ENCODE results near the gene CHST15. TPM values are rescaled to one million over a fixed set of nuclear protein-coding genes. Genes with fewer than 3 reads are reported as not detected.

CHST15 gene
- total and polyA plus RNA-seq, 2 of the 4 experiments (the other 2 are of a cell fraction) = 0.14 to 0.18 TPM

DNA sequence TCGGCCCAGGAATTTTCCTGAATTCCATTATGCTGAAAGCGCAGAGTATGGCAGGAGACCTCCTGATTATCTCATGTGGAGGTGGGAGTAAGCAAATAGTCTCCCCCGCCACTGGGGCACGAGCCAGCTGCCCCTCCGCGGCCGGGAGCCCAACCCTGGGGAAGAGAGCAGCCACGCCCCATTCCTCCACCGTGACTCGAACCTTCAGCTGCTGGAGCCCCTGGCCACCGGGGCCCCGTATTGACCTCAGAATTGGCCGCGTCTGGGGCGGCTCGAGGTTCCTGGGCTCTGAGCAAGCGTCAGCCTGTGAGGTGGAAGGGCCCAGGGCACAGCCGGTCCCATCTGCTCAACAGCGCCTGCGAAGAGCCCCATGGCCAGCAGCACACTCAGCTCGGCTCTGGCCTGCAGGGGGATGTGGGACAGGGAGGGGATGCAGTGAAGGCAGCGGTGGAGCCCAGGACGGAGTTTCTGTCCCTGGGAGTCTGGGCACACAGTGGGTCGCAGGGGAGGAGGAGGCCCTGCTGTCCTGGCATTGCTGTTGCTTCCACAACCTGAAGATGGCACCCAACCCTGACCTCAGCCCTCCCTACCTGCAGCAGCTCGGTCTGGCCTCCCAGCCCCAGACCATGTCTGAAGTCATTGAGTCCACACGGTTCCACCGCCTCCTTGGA, 97.8 kb downstream of the CHST15 start:
- Histone ChIP-seq H4K5ac (ENCODE audit: low read depth, low read length) (no peak overlapping the region), H3K9me3 (ENCODE audit: control insufficient read depth, insufficient read depth, low read length) (no peaks in the 10 kb centered on the region), H3K4ac (ENCODE audit: low read depth, low read length) (no peak overlapping the region), H3K4me3 (ENCODE audit: insufficient read depth, low read depth, low read length) (no peak overlapping the region), H4K20me1 (ENCODE audit: insufficient read depth, low read length) (no peaks in the 10 kb centered on the region), H3K4me2 (ENCODE audit: low read depth, low read length) (no peak overlapping the region), H2BK120ac (ENCODE audit: low read depth, low read length) (no peak overlapping the region), H2BK20ac (ENCODE audit: low read depth, low read length) (no peak overlapping the region), H2AK9ac (replicated peaks; ENCODE audit: low read depth, low read length, poor library complexity) (peak overlapping the region; percentile 63), H2BK5ac (ENCODE audit: low read depth, low read length, poor library complexity, severe bottlenecking) (no peak overlapping the region), H3K9me1 (ENCODE audit: insufficient read depth, low read length) (no peaks in the 10 kb centered on the region), H3K56ac (ENCODE audit: extremely low read depth, insufficient read depth, low read length) (no peak overlapping the region), H2AFZ (replicated peaks; ENCODE audit: low read length, poor library complexity) (peak overlapping the region; percentile 86), H3K27ac (ENCODE audit: insufficient read depth, low read length) (0 out of 2 replicates have a peak overlapping the region, but pooled peaks have one; percentile 20), H4K91ac (ENCODE audit: insufficient read depth, low read depth, low read length) (no peak overlapping the region), H3K4me1 (ENCODE audit: control insufficient read depth, insufficient read depth, low read length) (peaks cover 3% of the 10 kb centered on the region; the same call in 1 of the 2 replicates), H3K36me3 (ENCODE audit: control insufficient read depth, insufficient read depth, low read length) (no peaks in the 10 kb centered on the region), H3K27me3 (ENCODE audit: control insufficient read depth, insufficient read depth, low read length) (peaks cover 4% of the 10 kb centered on the region; the same call in 1 of the 2 replicates), H3K18ac (ENCODE audit: low read depth, low read length) (no peak overlapping the region), H3K14ac (replicated peaks; ENCODE audit: low read depth, low read length) (no peak overlapping the region), H2AK5ac (ENCODE audit: low read depth, low read length) (no peak overlapping the region), H3K23ac (ENCODE audit: low read depth, low read length) (no peak overlapping the region), H3K79me1 (ENCODE audit: low read depth in 1 of 2, low read length in 2 of 2) (no peaks in the 10 kb centered on the region), H4K8ac (ENCODE audit: low read depth in 2 of 2, low read length in 2 of 2) (no peak overlapping the region), H2BK15ac (ENCODE audit: low read depth, low read length) (no peak overlapping the region; the same call in 2 of the 3 replicates), H3K9ac (ENCODE audit: low read depth, low read length) (no peak overlapping the region)
- in situ Hi-C loops (cut with MboI; ENCODE audit: low sequenced_read_pairs) = no loop called here
- CTCF ChIA-PET = interaction anchor here (1.3 to 2.1 kb wide), 2 partner anchors 393 to 401 kb away, joined by 3 to 14 read pairs; no protein-coding TSS in a partner anchor
- intact Hi-C loops (cut with micrococcal nuclease) = no loop called here
- 8% methylated on average over 6 of the region's 27 CpGs; no CpG with 5 or more reads in 1 of the 2 experiments for WGBS, 2 experiments (ENCODE audit: extremely low coverage in 2 of 2, insufficient read length in 1 of 2)
- DNase-seq (peak; percentile 66), ATAC-seq (ENCODE audit: low read depth) (peak; percentile 40)
- TF ChIP-seq CTCF (conservative IDR thresholded peaks at IDR 0.05; ENCODE audit: low read depth, low read length) = peak; percentile 12; the same call in 1 of the 2 replicates
- TF ChIP-seq BHLHE40 (IDR thresholded peaks at IDR 0.05; ENCODE audit: low read depth, low read length) = peak; percentile 34; the same call in 1 of the 2 replicates
- no peak for TF ChIP-seq SMC3 (IDR thresholded peaks at IDR 0.05; ENCODE audit: low read depth, low read length)
- no peak for TF ChIP-seq NFE2L2 (IDR thresholded peaks at IDR 0.05; ENCODE audit: low read depth, low read length)
- BruUV-seq (replicated peaks) = no TSS peak
- dilution Hi-C loops (cut with HindIII; ENCODE audit: low sequenced_read_pairs, unreplicated experiment) = loop anchor here (25.0 kb wide), 1 partner anchor 392 kb away; no protein-coding TSS in a partner anchor
- POLR2A ChIA-PET (ENCODE audit: unreplicated experiment) = no interaction called here

Measured in IMR-90 (cell line).